ENCODE results near the gene ADCY6. TPM values are rescaled to one million over a fixed set of nuclear protein-coding genes. Genes with fewer than 3 reads are reported as not detected.

Gene ADCY6
- total RNA-seq, 1 donor from 2014 or later: 30.0 TPM

DNA sequence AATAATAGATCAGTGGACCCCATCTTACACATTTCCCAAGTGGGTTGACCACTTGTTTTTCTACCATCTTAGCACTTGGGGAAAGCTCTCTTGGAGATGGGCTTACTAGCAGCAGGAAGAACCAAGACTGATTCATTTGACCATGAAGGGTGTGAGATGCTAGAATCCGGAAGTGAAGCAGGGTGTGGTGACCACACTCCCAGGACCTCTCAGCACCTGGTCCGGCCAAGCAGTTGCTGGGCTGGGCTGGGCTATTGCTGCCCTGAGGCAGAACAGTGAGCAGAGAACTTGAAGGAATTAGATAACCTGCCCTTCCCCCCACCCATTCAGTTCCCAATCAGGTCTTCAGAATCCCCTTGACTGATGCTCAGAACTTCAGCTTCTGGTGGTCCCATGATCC lies 24.4 kb downstream of the ADCY6 start:
- Histone ChIP-seq H3K36me3 (no peaks in the 10 kb centered on the region), H3K9me3 (no peaks in the 10 kb centered on the region), H3K4me1 (peaks cover 26% of the 10 kb centered on the region), H3K27ac (no peak overlapping the region), H3K4me3 (no peak overlapping the region), H3K27me3 (no peaks in the 10 kb centered on the region)
- no peak for DNase-seq (ENCODE audit: extremely low spot score in 2 of 2)
- TF ChIP-seq POLR2AphosphoS5 (IDR thresholded peaks at IDR 0.05; ENCODE audit: insufficient read depth in 1 of 2, low read depth in 1 of 2) (no peak), POLR2A (IDR thresholded peaks at IDR 0.05) (no peak)
- TF ChIP-seq, protein P1, sequence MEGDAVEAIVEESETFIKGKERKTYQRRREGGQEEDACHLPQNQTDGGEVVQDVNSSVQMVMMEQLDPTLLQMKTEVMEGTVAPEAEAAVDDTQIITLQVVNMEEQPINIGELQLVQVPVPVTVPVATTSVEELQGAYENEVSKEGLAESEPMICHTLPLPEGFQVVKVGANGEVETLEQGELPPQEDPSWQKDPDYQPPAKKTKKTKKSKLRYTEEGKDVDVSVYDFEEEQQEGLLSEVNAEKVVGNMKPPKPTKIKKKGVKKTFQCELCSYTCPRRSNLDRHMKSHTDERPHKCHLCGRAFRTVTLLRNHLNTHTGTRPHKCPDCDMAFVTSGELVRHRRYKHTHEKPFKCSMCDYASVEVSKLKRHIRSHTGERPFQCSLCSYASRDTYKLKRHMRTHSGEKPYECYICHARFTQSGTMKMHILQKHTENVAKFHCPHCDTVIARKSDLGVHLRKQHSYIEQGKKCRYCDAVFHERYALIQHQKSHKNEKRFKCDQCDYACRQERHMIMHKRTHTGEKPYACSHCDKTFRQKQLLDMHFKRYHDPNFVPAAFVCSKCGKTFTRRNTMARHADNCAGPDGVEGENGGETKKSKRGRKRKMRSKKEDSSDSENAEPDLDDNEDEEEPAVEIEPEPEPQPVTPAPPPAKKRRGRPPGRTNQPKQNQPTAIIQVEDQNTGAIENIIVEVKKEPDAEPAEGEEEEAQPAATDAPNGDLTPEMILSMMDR (IDR thresholded peaks at IDR 0.05): no peak
- intact Hi-C loops (cut with DNase I): no loop called here

DNA sequence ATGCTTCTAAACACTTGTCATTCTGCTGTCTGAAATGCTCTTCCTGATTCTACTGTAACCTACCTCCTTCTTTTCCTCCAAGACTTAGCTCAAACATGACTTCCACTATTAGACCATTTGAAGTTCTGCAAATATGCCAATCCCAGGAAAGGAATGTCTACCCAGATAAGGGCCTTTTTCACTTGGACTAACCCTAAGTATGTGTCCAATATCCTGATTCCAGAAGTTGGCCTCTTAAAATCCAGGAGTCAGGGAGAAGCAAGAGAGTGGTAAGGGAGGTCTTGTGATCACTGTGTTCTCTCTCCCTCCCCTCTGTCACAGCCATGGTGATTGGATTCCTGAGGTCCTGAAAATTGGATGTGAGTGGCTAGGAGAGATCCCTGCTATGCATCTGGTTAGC lies 30.2 kb downstream of the ADCY6 start:
- TF ChIP-seq POLR2AphosphoS5 (IDR thresholded peaks at IDR 0.05; ENCODE audit: insufficient read depth in 1 of 2, low read depth in 1 of 2) (no peak), POLR2A (IDR thresholded peaks at IDR 0.05) (no peak)
- TF ChIP-seq, protein P1 (IDR thresholded peaks at IDR 0.05): no peak
- intact Hi-C loops (cut with DNase I): no loop called here
- Histone ChIP-seq H3K4me3 (no peak overlapping the region), H3K27ac (no peak overlapping the region), H3K4me1 (no peaks in the 10 kb centered on the region), H3K9me3 (no peaks in the 10 kb centered on the region), H3K36me3 (no peaks in the 10 kb centered on the region), H3K27me3 (no peaks in the 10 kb centered on the region)
- no peak for DNase-seq (ENCODE audit: extremely low spot score in 2 of 2)

DNA sequence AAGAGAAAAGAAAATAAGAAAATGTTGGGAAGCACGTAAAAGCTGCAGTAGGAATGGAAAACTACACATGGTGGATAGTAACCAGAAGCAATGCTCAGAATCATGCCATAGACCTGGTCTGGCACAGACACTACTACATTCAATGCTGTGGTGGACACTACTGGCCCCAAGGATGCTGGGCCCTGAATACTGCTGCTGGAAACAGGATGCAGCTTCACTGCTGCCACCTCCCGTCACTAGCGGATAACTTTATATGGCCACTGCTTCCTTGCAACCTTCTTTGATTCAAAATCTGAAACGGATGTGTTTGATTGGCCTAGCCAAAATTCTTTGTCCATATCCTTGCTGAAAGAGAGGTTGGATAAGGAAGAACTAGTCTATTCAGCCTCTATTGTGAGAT lies 30.7 kb downstream of the ADCY6 start:
- Histone ChIP-seq H3K9me3 (no peaks in the 10 kb centered on the region), H3K27me3 (no peaks in the 10 kb centered on the region), H3K27ac (no peak overlapping the region), H3K4me3 (no peak overlapping the region), H3K4me1 (no peaks in the 10 kb centered on the region), H3K36me3 (no peaks in the 10 kb centered on the region)
- intact Hi-C loops (cut with DNase I): no loop called here
- DNase-seq (ENCODE audit: extremely low spot score in 2 of 2): no peak
- TF ChIP-seq, protein P1 (IDR thresholded peaks at IDR 0.05): no peak
- TF ChIP-seq POLR2AphosphoS5 (IDR thresholded peaks at IDR 0.05; ENCODE audit: insufficient read depth in 1 of 2, low read depth in 1 of 2) (no peak), POLR2A (IDR thresholded peaks at IDR 0.05) (no peak)

DNA sequence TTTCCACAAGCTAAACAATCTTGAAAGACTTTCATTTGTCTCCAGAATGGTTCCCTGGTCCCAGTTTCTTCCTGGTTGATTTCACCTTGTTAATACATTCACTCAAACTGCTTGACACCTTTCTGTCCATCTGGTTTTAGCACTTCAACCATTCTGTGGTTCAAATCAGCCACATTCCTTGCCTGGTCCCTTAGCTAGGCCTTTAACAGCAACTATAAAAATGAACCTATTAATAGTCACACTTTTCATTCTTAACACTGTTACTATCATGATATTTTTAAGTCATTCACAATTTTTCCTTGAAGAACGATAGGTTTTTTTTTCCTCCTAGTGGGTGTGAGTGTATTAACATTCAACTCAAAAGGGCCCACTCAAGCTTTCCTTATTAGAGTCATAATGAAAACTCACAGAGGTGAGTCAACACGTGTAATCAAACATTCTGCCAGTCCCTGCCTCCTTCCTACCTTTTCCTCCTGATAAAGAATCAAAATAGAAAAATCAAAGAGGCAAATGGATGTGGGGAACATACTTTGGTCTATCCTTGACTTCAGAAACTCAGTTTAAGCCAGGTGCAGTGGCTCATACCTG lies 38.0 kb downstream of the ADCY6 start:
- intact Hi-C loops (cut with DNase I): no loop called here
- no peaks in the 10 kb centered on the region for H3K9me3 ChIP-seq
- no peaks in the 10 kb centered on the region for H3K36me3 ChIP-seq

DNA sequence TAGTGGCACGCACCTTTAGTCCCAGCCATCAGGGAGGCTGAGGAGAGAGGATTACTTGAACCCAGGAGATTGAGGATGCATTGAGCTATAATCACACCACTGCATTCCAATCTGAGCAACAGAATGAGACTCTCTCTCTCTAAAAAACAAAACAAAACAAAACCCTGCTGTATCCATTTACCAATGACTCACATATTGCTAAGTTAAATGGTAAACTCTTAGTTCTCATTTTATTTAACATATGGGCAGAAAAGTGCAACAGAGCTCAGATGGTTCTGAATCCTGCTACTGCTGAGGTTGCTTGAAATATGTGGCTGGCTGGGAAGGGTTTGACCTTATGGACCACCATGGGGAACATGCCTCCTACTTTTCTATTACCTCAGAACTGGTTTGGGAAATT lies 38.7 kb downstream of the ADCY6 start:
- H3K36me3 ChIP-seq: no peaks in the 10 kb centered on the region
- H3K9me3 ChIP-seq: no peaks in the 10 kb centered on the region
- intact Hi-C loops (cut with DNase I): no loop called here
- H3K27ac ChIP-seq: no peak overlapping the region
- TF ChIP-seq POLR2A (IDR thresholded peaks at IDR 0.05) (no peak), POLR2AphosphoS5 (IDR thresholded peaks at IDR 0.05; ENCODE audit: insufficient read depth in 1 of 2, low read depth in 1 of 2) (no peak)
- TF ChIP-seq, protein P1 (IDR thresholded peaks at IDR 0.05): no peak
- no peak overlapping the region for H3K4me3 ChIP-seq
- no peaks in the 10 kb centered on the region for H3K4me1 ChIP-seq
- no peaks in the 10 kb centered on the region for H3K27me3 ChIP-seq
- no peak for DNase-seq (ENCODE audit: extremely low spot score in 2 of 2)

More for the DNA sequence above, 38.0 kb downstream of the ADCY6 start:
- H3K27ac ChIP-seq: no peak overlapping the region
- TF ChIP-seq, protein P1 (IDR thresholded peaks at IDR 0.05): no peak
- TF ChIP-seq POLR2A (IDR thresholded peaks at IDR 0.05) (no peak), POLR2AphosphoS5 (IDR thresholded peaks at IDR 0.05; ENCODE audit: insufficient read depth in 1 of 2, low read depth in 1 of 2) (no peak)
- no peaks in the 10 kb centered on the region for H3K4me1 ChIP-seq
- H3K4me3 ChIP-seq: no peak overlapping the region
- DNase-seq (ENCODE audit: extremely low spot score in 2 of 2): no peak
- no peaks in the 10 kb centered on the region for H3K27me3 ChIP-seq

Measured in vagina (tissue), 2 donors.